ENCODE data around the gene SIN3B. TPM values are rescaled to one million over a fixed set of nuclear protein-coding genes. Genes with fewer than 3 reads are reported as not detected.

SIN3B gene
- total RNA-seq, 1 experiment from 2014 or later: 83.8 TPM

- no peak for TF ChIP-seq EZH2 (IDR thresholded peaks at IDR 0.05; ENCODE audit: low read depth)
- no peak for TF ChIP-seq CTCF (conservative IDR thresholded peaks at IDR 0.05)
- Histone ChIP-seq H3F3A (ENCODE audit: insufficient read depth, low read depth) (no peaks in the 10 kb centered on the region; the same call in 1 of the 2 replicates), H3K79me2 (ENCODE audit: low read depth) (no peaks in the 10 kb centered on the region), H3K27me3 (ENCODE audit: insufficient read depth, low read depth) (no peaks in the 10 kb centered on the region), H4K20me1 (ENCODE audit: insufficient read depth) (peaks cover 20% of the 10 kb centered on the region; the same call in 1 of the 2 replicates), H3K4me1 (replicated peaks; ENCODE audit: insufficient read depth) (no peaks in the 10 kb centered on the region), H3K4me3 (no peak overlapping the region), H2AFZ (no peak overlapping the region), H3K27ac (no peak overlapping the region), H3K36me3 (ENCODE audit: low read depth) (peaks cover 31% of the 10 kb centered on the region; the same call in 1 of the 2 replicates), H3K9me2 (ENCODE audit: insufficient read depth) (no peaks in the 10 kb centered on the region), H3K9me3 (ENCODE audit: insufficient read depth, low read depth) (no peaks in the 10 kb centered on the region), H3K4me2 (no peak overlapping the region)
- intact Hi-C loops (cut with micrococcal nuclease; ENCODE audit: unreplicated experiment): no loop called here
- POLR2A ChIA-PET (ENCODE audit: unreplicated experiment): no interaction called here
- CTCF ChIA-PET: no interaction called here
- no peak for DNase-seq
- BruUV-seq (replicated peaks): no TSS peak
Measured at GRCh38 chr19:16841391-16841926, 12.3 kb downstream of the SIN3B start.

GRCh38 chr19:16846901-16847300 is 17.7 kb downstream of the SIN3B start:
- Histone ChIP-seq H3K9me2 (ENCODE audit: insufficient read depth) (no peaks in the 10 kb centered on the region), H3K36me3 (ENCODE audit: low read depth) (peaks cover 52% of the 10 kb centered on the region), H3K4me1 (replicated peaks; ENCODE audit: insufficient read depth) (peaks cover 27% of the 10 kb centered on the region), H3K79me2 (ENCODE audit: low read depth) (no peaks in the 10 kb centered on the region), H3F3A (ENCODE audit: insufficient read depth, low read depth) (peaks cover 18% of the 10 kb centered on the region; the same call in 1 of the 2 replicates), H3K4me2 (no peak overlapping the region), H2AFZ (no peak overlapping the region), H3K4me3 (no peak overlapping the region), H3K9me3 (ENCODE audit: insufficient read depth, low read depth) (no peaks in the 10 kb centered on the region), H4K20me1 (ENCODE audit: insufficient read depth) (peaks cover 11% of the 10 kb centered on the region; the same call in 1 of the 2 replicates), H3K27ac (no peak overlapping the region), H3K27me3 (ENCODE audit: insufficient read depth, low read depth) (no peaks in the 10 kb centered on the region)
- DNase-seq: no peak
- CTCF ChIA-PET: no interaction called here
- POLR2A ChIA-PET (ENCODE audit: unreplicated experiment): no interaction called here
- BruUV-seq (replicated peaks): no TSS peak
- intact Hi-C loops (cut with micrococcal nuclease; ENCODE audit: unreplicated experiment): loop anchor here (5.0 kb wide), 1 partner anchor 70 kb away; no protein-coding TSS in a partner anchor
- no peak for TF ChIP-seq EZH2 (IDR thresholded peaks at IDR 0.05; ENCODE audit: low read depth)
- TF ChIP-seq CTCF (conservative IDR thresholded peaks at IDR 0.05): no peak

DNA sequence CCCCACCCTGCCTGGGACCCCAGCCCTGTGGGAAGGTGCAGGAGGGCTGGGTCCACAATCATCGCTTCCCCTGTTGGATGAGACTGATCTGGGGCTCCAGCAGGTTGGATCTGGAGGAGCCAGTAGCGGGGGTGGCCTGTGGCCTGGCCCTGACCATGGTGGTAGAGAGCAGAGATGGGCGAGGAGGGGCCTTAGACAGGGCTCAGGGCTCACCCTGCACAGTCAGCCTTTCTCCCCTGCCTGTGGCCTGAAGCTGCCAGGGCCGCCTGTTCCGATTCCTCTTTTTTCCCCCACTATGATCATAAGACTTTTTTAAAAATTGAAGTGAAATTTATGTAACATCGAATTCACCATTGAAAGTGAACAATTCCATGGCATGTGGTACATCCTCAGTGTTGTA is 18.2 kb downstream of the SIN3B start:
- Histone ChIP-seq H4K20me1 (ENCODE audit: insufficient read depth) (peaks cover 11% of the 10 kb centered on the region; the same call in 1 of the 2 replicates), H2AFZ (no peak overlapping the region), H3K4me1 (replicated peaks; ENCODE audit: insufficient read depth) (peaks cover 27% of the 10 kb centered on the region), H3K36me3 (ENCODE audit: low read depth) (peaks cover 50% of the 10 kb centered on the region), H3K27ac (no peak overlapping the region), H3K4me2 (no peak overlapping the region), H3K9me2 (ENCODE audit: insufficient read depth) (no peaks in the 10 kb centered on the region), H3F3A (ENCODE audit: insufficient read depth, low read depth) (peaks cover 18% of the 10 kb centered on the region; the same call in 1 of the 2 replicates), H3K4me3 (no peak overlapping the region), H3K79me2 (ENCODE audit: low read depth) (no peaks in the 10 kb centered on the region), H3K9me3 (ENCODE audit: insufficient read depth, low read depth) (no peaks in the 10 kb centered on the region), H3K27me3 (ENCODE audit: insufficient read depth, low read depth) (no peaks in the 10 kb centered on the region)
- TF ChIP-seq EZH2 (IDR thresholded peaks at IDR 0.05; ENCODE audit: low read depth): no peak
- TF ChIP-seq CTCF (conservative IDR thresholded peaks at IDR 0.05): no peak
- intact Hi-C loops (cut with micrococcal nuclease; ENCODE audit: unreplicated experiment): loop anchor here (5.0 kb wide), 1 partner anchor 70 kb away; no protein-coding TSS in a partner anchor
- no peak for DNase-seq
- ChIA-PET POLR2A (ENCODE audit: unreplicated experiment) (no interaction called here), CTCF (no interaction called here)
- BruUV-seq (replicated peaks): no TSS peak
